Body of pancreas (tissue), 4 donors: ENCODE measurements around the gene METTL17.

ENCODE experiments used
- CTCF ChIP-seq, 7 experiments: fragments of 450-650 bp in 4 of 7; fragments of 200-600 bp in 3 of 7; sonication (generic) in 3 of 7; IDR thresholded peaks; one replicate each; pipeline ENCODE4 v1.5.1; 2016 to 2019; ENCODE audit warnings: antibody characterized with exemption in 7 of 7
- POLR2A ChIP-seq, 3 donors: fragments of 450-650 bp; IDR thresholded peaks; one replicate each; pipeline ENCODE4 v1.6.1; 2016; ENCODE audit warnings: antibody characterized with exemption in 3 of 3, mild to moderate bottlenecking in 2 of 3

GRCh38 chr14:20980906-20981305 lies 8.9 kb upstream of the METTL17 start:
- TF ChIP-seq CTCF (IDR thresholded peaks at IDR 0.05) (no peak), POLR2A (IDR thresholded peaks at IDR 0.05) (no peak)
